Thyroid gland (tissue), 4 donors: ENCODE results near the gene LRRC19. TPM values are rescaled to one million over a fixed set of nuclear protein-coding genes. Genes with fewer than 3 reads are reported as not detected.

Experiments used
- DNase-seq, 2 donors: peaks; one replicate each; pipeline ENCODE4 v3.0.0-alpha.2; 2019
- H3K27ac ChIP-seq, 3 donors: fragments of 200-600 bp; sonication (generic); 1 replicate in 2 of 3; 2 replicates in 1 of 3; pipeline ENCODE4 v1.5.1; 2016 to 2019; ENCODE audit warnings: mild to moderate bottlenecking in 1 of 3, moderate library complexity in 1 of 3
- H3K27me3 ChIP-seq: fragments of 200-600 bp; sonication (generic); one replicate; pipeline ENCODE4 v1.5.1; 2019
- H3K36me3 ChIP-seq, 2 donors: fragments of 200-600 bp; sonication (generic); one replicate each; pipeline ENCODE4 v1.5.1; 2016 to 2019
- H3K4me1 ChIP-seq, 2 donors: fragments of 200-600 bp; sonication (generic); one replicate each; pipeline ENCODE4 v1.5.1; 2017 to 2019
- H3K4me3 ChIP-seq, 3 donors: fragments of 200-600 bp; sonication (generic); replicated peaks in 1 of 3; 1 replicate in 2 of 3; 2 replicates in 1 of 3; pipeline ENCODE4 v1.5.1; 2016; ENCODE audit warnings: mild to moderate bottlenecking in 1 of 3
- H3K9me3 ChIP-seq: fragments of 200-600 bp; sonication (generic); one replicate; pipeline ENCODE4 v1.5.1; 2017
- CTCF ChIP-seq, 6 experiments: fragments of 200-600 bp in 3 of 6; fragments of 450-650 bp in 3 of 6; sonication (generic) in 3 of 6; IDR thresholded peaks; one replicate each; pipeline ENCODE4 v1.5.1; 2016 to 2019; ENCODE audit warnings: antibody characterized with exemption in 6 of 6, mild to moderate bottlenecking in 2 of 6, inconsistent platforms in 1 of 6, moderate library complexity in 1 of 6
- POLR2A ChIP-seq, 2 donors: fragments of 450-650 bp; IDR thresholded peaks; one replicate each; pipeline ENCODE4 v1.6.1; 2017; ENCODE audit warnings: antibody characterized with exemption in 2 of 2, mild to moderate bottlenecking in 2 of 2, moderate library complexity in 1 of 2
- WGBS, 2 donors: methylation state at CpG; one replicate each; pipeline ENCODE4 v1.1.5; 2017; 5-methylcytosine and 5-hydroxymethylcytosine counted together
- intact Hi-C: fragments of 100-400 bp; cut with DNase I; formaldehyde crosslinking; loops from one replicate; pipeline ENCODE4 v1.15.1; 2023
- total RNA-seq, 4 donors: library from RNA; depleted of rRNA; stranded (reverse); fragments of >200 nt; gene quantifications; one replicate each; pipeline ENCODE4 v1.2.3, GENCODE V29; 2016

Gene LRRC19
- total RNA-seq, 4 donors from 2014 or later = not detected

GRCh38 chr9:27047136-27047535, 41.7 kb upstream of the LRRC19 start:
- Histone ChIP-seq H3K27ac (no peak overlapping the region), H3K9me3 (no peaks in the 10 kb centered on the region), H3K27me3 (no peaks in the 10 kb centered on the region), H3K4me3 (no peak overlapping the region), H3K36me3 (no peaks in the 10 kb centered on the region), H3K4me1 (no peaks in the 10 kb centered on the region)
- WGBS, 2 donors = 81 to 89% methylated on average over 4 of the region's 4 CpGs
- TF ChIP-seq CTCF (IDR thresholded peaks at IDR 0.05) (no peak), POLR2A (IDR thresholded peaks at IDR 0.05) (no peak)
- no peak for DNase-seq
- intact Hi-C loops = no loop called here

- Histone ChIP-seq H3K36me3 (no peaks in the 10 kb centered on the region), H3K4me3 (no peak overlapping the region), H3K4me1 (no peaks in the 10 kb centered on the region), H3K27me3 (no peaks in the 10 kb centered on the region), H3K9me3 (no peaks in the 10 kb centered on the region), H3K27ac (no peak overlapping the region)
- TF ChIP-seq CTCF (IDR thresholded peaks at IDR 0.05) = no peak
- TF ChIP-seq POLR2A (IDR thresholded peaks at IDR 0.05) = no peak
- no peak for DNase-seq
- intact Hi-C loops = no loop called here
- WGBS, 2 donors = 97 to 100% methylated on average over 2 of the region's 2 CpGs
Observed at GRCh38 chr9:27043176-27043575, 37.7 kb upstream of the LRRC19 start.

GRCh38 chr9:27042476-27042875, 37.0 kb upstream of the LRRC19 start:
- Histone ChIP-seq H3K9me3 (no peaks in the 10 kb centered on the region), H3K4me1 (no peaks in the 10 kb centered on the region), H3K27me3 (no peaks in the 10 kb centered on the region), H3K27ac (no peak overlapping the region), H3K36me3 (no peaks in the 10 kb centered on the region), H3K4me3 (no peak overlapping the region)
- no peak for TF ChIP-seq POLR2A (IDR thresholded peaks at IDR 0.05)
- TF ChIP-seq CTCF (IDR thresholded peaks at IDR 0.05) = no peak
- intact Hi-C loops = no loop called here
- WGBS, 2 donors = 78 to 86% methylated on average over 1 of the region's 1 CpG
- DNase-seq = no peak

GRCh38 chr9:27041746-27042145, 36.3 kb upstream of the LRRC19 start:
- Histone ChIP-seq H3K9me3 (no peaks in the 10 kb centered on the region), H3K36me3 (no peaks in the 10 kb centered on the region), H3K27ac (no peak overlapping the region), H3K27me3 (no peaks in the 10 kb centered on the region), H3K4me1 (no peaks in the 10 kb centered on the region), H3K4me3 (no peak overlapping the region)
- DNase-seq = no peak
- TF ChIP-seq CTCF (IDR thresholded peaks at IDR 0.05) (no peak), POLR2A (IDR thresholded peaks at IDR 0.05) (no peak)
- intact Hi-C loops = no loop called here

GRCh38 chr9:27037499-27037898, 32.0 kb upstream of the LRRC19 start:
- Histone ChIP-seq H3K4me1 (no peaks in the 10 kb centered on the region), H3K9me3 (no peaks in the 10 kb centered on the region), H3K27ac (no peak overlapping the region), H3K27me3 (no peaks in the 10 kb centered on the region), H3K36me3 (no peaks in the 10 kb centered on the region), H3K4me3 (no peak overlapping the region)
- 77 to 89% methylated on average over 2 of the region's 2 CpGs for WGBS, 2 donors
- DNase-seq = no peak
- TF ChIP-seq CTCF (IDR thresholded peaks at IDR 0.05) (no peak), POLR2A (IDR thresholded peaks at IDR 0.05) (no peak)
- intact Hi-C loops = loop anchor here (10.0 kb wide), 1 partner anchor 157 kb away; no protein-coding TSS in a partner anchor
